ENCODE data around the gene SMCO4.

SMCO4 gene

DNA sequence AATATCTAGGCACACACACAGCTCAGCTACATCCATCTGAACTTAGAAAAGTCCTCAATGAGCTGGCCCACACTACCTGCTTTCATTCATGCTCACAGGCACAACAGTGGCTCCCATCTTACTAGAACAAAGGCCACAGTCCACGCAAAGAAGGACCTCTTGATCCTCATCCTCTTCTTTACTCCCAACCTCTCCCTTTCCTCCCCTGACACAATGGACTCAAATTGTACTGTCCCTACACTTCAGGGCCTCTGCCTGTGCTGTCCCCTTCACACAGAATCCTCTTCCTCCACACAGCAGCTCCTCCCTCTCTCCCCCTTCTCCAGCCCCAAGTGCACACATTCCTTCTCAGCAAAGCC is 12.7 kb downstream of the SMCO4 start:
- TF ChIP-seq, protein P1, sequence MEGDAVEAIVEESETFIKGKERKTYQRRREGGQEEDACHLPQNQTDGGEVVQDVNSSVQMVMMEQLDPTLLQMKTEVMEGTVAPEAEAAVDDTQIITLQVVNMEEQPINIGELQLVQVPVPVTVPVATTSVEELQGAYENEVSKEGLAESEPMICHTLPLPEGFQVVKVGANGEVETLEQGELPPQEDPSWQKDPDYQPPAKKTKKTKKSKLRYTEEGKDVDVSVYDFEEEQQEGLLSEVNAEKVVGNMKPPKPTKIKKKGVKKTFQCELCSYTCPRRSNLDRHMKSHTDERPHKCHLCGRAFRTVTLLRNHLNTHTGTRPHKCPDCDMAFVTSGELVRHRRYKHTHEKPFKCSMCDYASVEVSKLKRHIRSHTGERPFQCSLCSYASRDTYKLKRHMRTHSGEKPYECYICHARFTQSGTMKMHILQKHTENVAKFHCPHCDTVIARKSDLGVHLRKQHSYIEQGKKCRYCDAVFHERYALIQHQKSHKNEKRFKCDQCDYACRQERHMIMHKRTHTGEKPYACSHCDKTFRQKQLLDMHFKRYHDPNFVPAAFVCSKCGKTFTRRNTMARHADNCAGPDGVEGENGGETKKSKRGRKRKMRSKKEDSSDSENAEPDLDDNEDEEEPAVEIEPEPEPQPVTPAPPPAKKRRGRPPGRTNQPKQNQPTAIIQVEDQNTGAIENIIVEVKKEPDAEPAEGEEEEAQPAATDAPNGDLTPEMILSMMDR (IDR thresholded peaks at IDR 0.05; ENCODE audit: insufficient read depth, low read length, poor library complexity, severe bottlenecking), result no peak
- no peak for DNase-seq (ENCODE audit: extremely low read depth, insufficient read length)
- no peaks in the 10 kb centered on the region for H3K36me3 ChIP-seq (ENCODE audit: control insufficient read depth, insufficient read depth, low read length)
- H3K27me3 ChIP-seq (replicated peaks; ENCODE audit: control insufficient read depth, insufficient read depth, low read length), result no peaks in the 10 kb centered on the region
- H3K4me3 ChIP-seq (replicated peaks; ENCODE audit: low read depth, low read length), result no peak overlapping the region

DNA sequence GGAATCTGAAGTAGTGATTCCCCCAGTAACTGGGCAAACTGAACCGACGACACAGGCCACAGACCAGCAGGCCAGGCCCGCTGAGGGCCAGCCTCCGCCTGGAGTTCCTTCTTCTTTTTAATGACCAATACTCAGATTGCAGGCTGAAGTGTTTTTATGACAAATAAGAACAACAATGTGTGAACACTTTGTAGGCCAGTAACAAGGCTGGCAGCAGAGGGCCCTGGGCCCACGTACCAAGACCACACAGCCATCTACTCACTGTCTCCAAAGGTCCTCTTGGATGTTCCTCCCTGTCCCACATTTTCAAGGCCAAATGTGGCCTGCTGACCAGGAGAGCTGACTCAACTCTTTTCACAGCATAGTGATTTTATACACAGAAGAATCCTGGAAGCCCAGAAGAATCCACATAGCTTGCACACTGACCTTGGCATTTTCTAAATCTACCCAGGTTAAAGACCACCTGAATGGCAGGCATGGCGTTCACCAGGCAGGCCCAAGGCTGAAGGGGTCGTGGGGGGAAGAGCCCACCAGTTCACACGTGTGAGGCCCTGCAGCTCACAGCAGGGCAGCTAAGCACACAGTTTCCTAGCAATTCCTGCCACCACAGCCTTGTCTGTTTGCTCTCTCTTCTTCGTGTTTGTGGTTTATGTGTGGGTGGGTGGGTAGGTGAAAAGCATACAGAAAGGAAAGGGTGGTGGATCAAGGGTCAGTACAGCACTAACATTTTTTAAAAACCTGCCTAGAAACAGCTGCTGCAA is 13.3 kb downstream of the SMCO4 start:
- H3K36me3 ChIP-seq (ENCODE audit: control insufficient read depth, insufficient read depth, low read length), result no peaks in the 10 kb centered on the region
- DNase-seq (ENCODE audit: extremely low read depth, insufficient read length), result no peak
- H3K27me3 ChIP-seq (replicated peaks; ENCODE audit: control insufficient read depth, insufficient read depth, low read length), result no peaks in the 10 kb centered on the region
- H3K4me3 ChIP-seq (replicated peaks; ENCODE audit: low read depth, low read length), result no peak overlapping the region
- TF ChIP-seq, protein P1 (IDR thresholded peaks at IDR 0.05; ENCODE audit: insufficient read depth, low read length, poor library complexity, severe bottlenecking), result no peak

DNA sequence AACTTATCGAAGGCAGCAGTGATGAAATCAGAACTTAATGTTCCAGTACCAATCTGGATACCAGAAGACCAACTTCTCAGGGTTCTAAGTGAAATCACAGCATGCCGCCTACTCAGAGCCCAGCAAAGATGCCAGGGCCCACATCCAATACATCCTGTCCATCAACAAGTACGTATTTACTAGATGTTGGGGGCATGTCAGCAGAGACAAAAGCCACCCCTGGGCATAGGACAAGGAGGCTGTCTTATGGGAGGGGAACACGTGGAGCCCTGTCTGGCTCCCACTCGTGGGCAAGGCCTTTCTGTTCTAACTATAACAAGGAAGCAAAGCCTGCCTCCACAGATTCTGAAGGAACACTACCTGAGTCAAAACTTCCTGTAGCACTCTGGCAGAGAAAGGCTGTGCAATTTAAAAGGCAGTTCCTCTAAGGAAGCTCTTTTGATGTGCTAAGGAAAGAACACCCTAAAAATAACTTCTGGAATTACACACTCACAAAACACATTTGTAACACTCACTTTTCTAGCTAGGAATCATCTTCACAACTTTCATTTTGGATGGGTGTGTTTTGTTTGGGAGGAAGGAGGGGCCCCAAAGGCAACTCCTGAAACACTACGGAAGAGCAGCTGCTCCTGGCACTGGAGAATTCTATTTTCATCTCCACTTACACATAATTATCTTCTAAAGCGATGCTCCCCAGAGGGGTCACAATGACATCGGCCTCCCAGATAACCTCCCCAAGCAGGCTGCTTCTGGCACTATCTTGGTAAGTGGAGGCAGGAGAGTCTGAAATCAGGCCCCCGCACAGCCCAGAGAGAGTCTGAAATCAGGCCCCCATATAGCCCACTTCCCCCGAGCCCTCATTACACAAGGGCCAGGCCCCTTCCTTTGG is 14.2 kb downstream of the SMCO4 start:
- TF ChIP-seq, protein P1 (IDR thresholded peaks at IDR 0.05; ENCODE audit: insufficient read depth, low read length, poor library complexity, severe bottlenecking), result no peak
- Histone ChIP-seq H3K36me3 (ENCODE audit: control insufficient read depth, insufficient read depth, low read length) (no peaks in the 10 kb centered on the region), H3K4me3 (replicated peaks; ENCODE audit: low read depth, low read length) (no peak overlapping the region), H3K27me3 (replicated peaks; ENCODE audit: control insufficient read depth, insufficient read depth, low read length) (no peaks in the 10 kb centered on the region)
- no peak for DNase-seq (ENCODE audit: extremely low read depth, insufficient read length)

DNA sequence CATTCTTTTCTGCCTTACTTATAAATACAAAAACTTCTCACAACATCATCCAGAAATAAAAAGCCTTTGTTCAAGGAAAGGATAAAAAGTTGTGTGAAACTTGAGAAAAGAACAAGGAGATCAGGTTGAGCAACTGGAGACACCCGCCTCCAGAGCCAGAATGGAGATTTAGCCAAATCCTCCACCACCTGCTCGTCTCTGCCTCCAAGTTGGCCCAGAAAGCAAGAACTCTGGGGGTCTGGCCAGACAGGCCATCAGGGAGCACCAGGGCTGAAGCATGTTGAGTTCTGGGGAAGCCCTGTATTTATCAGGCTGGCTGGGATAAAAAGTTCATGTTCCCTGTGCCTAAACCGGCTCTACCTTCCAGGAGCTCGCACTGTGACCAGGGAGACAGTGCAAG is 14.9 kb downstream of the SMCO4 start:
- no peak for DNase-seq (ENCODE audit: extremely low read depth, insufficient read length)
- TF ChIP-seq, protein P1 (IDR thresholded peaks at IDR 0.05; ENCODE audit: insufficient read depth, low read length, poor library complexity, severe bottlenecking), result no peak
- no peaks in the 10 kb centered on the region for H3K36me3 ChIP-seq (ENCODE audit: control insufficient read depth, insufficient read depth, low read length)
- no peaks in the 10 kb centered on the region for H3K27me3 ChIP-seq (replicated peaks; ENCODE audit: control insufficient read depth, insufficient read depth, low read length)
- no peak overlapping the region for H3K4me3 ChIP-seq (replicated peaks; ENCODE audit: low read depth, low read length)

DNA sequence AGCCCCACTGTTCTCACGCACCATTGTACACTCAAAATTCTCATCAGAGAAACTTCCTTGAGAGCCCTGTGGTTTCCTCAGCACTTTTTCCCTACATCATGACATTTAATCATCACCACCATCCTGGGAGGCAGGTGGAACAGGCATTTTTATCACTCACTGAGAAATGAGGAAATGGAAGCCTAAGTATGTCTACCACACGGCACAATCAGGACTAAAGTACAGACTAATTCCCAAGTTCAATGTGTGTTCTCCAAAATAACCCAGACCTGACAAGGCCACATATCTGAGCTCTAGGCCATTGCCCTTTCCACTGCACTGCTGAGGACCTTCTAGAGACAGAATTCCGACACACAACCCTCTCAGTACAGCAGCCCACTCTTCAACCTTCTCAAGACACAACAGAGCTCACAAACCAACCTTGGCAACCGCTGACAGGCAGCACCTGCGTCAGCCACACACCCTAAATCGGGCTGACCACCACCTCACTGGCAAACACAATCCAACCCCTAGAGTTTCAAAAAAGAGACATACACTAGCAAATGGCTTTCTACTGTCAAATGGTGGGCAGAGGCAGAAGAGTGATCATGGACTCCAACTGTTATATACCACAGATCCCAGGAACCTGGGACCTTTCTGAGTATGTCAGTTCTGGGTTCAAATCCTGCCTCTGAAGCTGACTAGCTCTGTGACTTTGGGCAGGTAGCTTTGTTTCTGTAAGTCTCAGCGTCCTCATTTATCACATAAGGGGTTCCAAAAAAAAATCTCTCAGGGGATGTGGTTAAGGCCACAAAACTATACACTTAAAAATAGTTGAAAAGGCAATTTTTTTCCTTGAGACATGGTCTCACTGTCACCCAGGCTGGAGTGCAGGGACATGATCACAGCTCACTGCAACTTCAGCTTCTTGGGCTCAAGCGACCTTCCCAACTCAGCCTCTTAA is 16.3 kb downstream of the SMCO4 start:
- Histone ChIP-seq H3K36me3 (ENCODE audit: control insufficient read depth, insufficient read depth, low read length) (no peaks in the 10 kb centered on the region), H3K27me3 (replicated peaks; ENCODE audit: control insufficient read depth, insufficient read depth, low read length) (no peaks in the 10 kb centered on the region), H3K4me3 (replicated peaks; ENCODE audit: low read depth, low read length) (peak overlapping the region; percentile 26)
- TF ChIP-seq, protein P1 (IDR thresholded peaks at IDR 0.05; ENCODE audit: insufficient read depth, low read length, poor library complexity, severe bottlenecking), result no peak
- DNase-seq (ENCODE audit: extremely low read depth, insufficient read length), result no peak

Measured in GM06990 (cell line).